Lower leg skin (tissue), 3 donors: ENCODE measurements around the gene OR1E2.

Experiments used
- CTCF ChIP-seq, 3 donors: fragments of 450-650 bp; IDR thresholded peaks; one replicate each; pipeline ENCODE4 v1.5.1; 2016; ENCODE audit warnings: antibody characterized with exemption in 3 of 3, mild to moderate bottlenecking in 3 of 3, moderate library complexity in 2 of 3
- POLR2A ChIP-seq, 2 donors: fragments of 450-650 bp; IDR thresholded peaks; one replicate each; pipeline ENCODE4 v1.6.1; 2016 to 2017; ENCODE audit warnings: antibody characterized with exemption in 2 of 2, mild to moderate bottlenecking in 1 of 2, moderate library complexity in 1 of 2

GRCh38 chr17:3440451-3440850 is 6.8 kb upstream of the OR1E2 start:
- TF ChIP-seq CTCF (IDR thresholded peaks at IDR 0.05) (no peak), POLR2A (IDR thresholded peaks at IDR 0.05) (no peak)
